ENCODE measurements around the gene USP17L15.
"Not testable (repeated sequence)": the region's sequence is repeated elsewhere in the genome, so short reads cannot be mapped to it uniquely, and the experiment has no call there.

USP17L15 gene

DNA sequence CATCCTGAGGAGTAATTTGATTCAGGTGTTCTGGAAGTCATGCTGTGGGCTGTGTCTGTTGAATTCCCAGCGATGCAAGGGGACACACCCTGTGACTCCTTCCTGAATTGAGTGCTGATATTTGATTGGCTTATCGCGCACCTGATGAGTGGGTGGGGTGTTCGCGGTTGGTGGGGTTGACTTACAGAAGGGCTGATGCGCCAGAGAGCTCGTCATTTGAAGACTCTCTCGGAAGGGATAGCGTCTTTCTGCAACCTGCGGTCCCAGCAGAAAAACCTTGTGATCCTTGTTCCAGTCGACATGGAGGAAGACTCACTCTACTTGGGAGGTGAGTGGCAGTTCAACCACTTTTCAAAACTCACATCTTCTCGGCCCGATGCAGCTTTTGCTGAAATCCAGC is 18.9 kb downstream of the USP17L15 start, which contains the start of gene USP17L19:
USP17L19 (plus strand) TSS at position 301 of the 400 bp plus-strand sequence; CDS start at position 301, 0 bp downstream.
- H2AFZ ChIP-seq; H3K27ac ChIP-seq; H3K27me3 ChIP-seq (ENCODE audit: control insufficient read depth, insufficient read depth, low read length); H3K9ac ChIP-seq; H3K4me3 ChIP-seq (ENCODE audit: low read depth, low read length); H3K79me2 ChIP-seq; H3K36me3 ChIP-seq (ENCODE audit: control insufficient read depth, insufficient read depth, low read length); H3K4me1 ChIP-seq; H3K4me2 ChIP-seq (ENCODE audit: low read length); H3K9me3 ChIP-seq (ENCODE audit: control insufficient read depth, low read length): not testable (repeated sequence)

DNA sequence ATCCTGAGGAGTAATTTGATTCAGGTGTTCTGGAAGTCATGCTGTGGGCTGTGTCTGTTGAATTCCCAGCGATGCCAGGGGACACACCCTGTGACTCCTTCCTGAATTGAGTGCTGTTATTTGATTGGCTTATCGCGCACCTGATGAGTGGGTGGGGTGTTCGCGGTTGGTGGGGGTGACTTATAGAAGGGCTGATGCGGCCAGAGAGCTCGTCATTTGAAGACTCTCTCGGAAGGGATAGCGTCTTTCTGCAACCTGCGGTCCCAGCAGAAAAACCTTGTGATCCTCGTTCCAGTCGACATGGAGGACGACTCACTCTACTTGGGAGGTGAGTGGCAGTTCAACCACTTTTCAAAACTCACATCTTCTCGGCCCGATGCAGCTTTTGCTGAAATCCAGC is 23.6 kb downstream of the USP17L15 start, which contains the start of gene USP17L20:
USP17L20 (plus strand) TSS at position 301 of the 400 bp plus-strand sequence; CDS start at position 301, 0 bp downstream.
- not testable (repeated sequence) for H3K4me2 ChIP-seq (ENCODE audit: low read length); H3K27me3 ChIP-seq (ENCODE audit: control insufficient read depth, insufficient read depth, low read length); H3K27ac ChIP-seq; H3K4me3 ChIP-seq (ENCODE audit: low read depth, low read length); H3K4me1 ChIP-seq; H3K9me3 ChIP-seq (ENCODE audit: control insufficient read depth, low read length); H3K36me3 ChIP-seq (ENCODE audit: control insufficient read depth, insufficient read depth, low read length); H3K79me2 ChIP-seq; H3K9ac ChIP-seq; H2AFZ ChIP-seq

DNA sequence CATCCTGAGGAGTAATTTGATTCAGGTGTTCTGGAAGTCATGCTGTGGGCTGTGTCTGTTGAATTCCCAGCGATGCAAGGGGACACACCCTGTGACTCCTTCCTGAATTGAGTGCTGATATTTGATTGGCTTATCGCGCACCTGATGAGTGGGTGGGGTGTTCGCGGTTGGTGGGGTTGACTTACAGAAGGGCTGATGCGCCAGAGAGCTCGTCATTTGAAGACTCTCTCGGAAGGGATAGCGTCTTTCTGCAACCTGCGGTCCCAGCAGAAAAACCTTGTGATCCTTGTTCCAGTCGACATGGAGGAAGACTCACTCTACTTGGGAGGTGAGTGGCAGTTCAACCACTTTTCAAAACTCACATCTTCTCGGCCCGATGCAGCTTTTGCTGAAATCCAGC is 28.4 kb downstream of the USP17L15 start, which contains the start of gene USP17L21:
USP17L21 (plus strand) TSS at position 301 of the 400 bp plus-strand sequence; CDS start at position 301, 0 bp downstream.
- H3K4me2 ChIP-seq (ENCODE audit: low read length); H3K79me2 ChIP-seq; H2AFZ ChIP-seq; H3K36me3 ChIP-seq (ENCODE audit: control insufficient read depth, insufficient read depth, low read length); H3K27me3 ChIP-seq (ENCODE audit: control insufficient read depth, insufficient read depth, low read length); H3K27ac ChIP-seq; H3K4me3 ChIP-seq (ENCODE audit: low read depth, low read length); H3K9ac ChIP-seq; H3K9me3 ChIP-seq (ENCODE audit: control insufficient read depth, low read length); H3K4me1 ChIP-seq: not testable (repeated sequence)

DNA sequence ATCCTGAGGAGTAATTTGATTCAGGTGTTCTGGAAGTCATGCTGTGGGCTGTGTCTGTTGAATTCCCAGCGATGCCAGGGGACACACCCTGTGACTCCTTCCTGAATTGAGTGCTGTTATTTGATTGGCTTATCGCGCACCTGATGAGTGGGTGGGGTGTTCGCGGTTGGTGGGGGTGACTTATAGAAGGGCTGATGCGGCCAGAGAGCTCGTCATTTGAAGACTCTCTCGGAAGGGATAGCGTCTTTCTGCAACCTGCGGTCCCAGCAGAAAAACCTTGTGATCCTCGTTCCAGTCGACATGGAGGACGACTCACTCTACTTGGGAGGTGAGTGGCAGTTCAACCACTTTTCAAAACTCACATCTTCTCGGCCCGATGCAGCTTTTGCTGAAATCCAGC is 33.1 kb downstream of the USP17L15 start, which contains the start of gene USP17L22:
USP17L22 (plus strand) TSS at position 301 of the 400 bp plus-strand sequence; CDS start at position 301, 0 bp downstream.
- not testable (repeated sequence) for H3K4me1 ChIP-seq; H3K4me2 ChIP-seq (ENCODE audit: low read length); H3K4me3 ChIP-seq (ENCODE audit: low read depth, low read length); H2AFZ ChIP-seq; H3K9ac ChIP-seq; H3K9me3 ChIP-seq (ENCODE audit: control insufficient read depth, low read length); H3K79me2 ChIP-seq; H3K36me3 ChIP-seq (ENCODE audit: control insufficient read depth, insufficient read depth, low read length); H3K27me3 ChIP-seq (ENCODE audit: control insufficient read depth, insufficient read depth, low read length); H3K27ac ChIP-seq

DNA sequence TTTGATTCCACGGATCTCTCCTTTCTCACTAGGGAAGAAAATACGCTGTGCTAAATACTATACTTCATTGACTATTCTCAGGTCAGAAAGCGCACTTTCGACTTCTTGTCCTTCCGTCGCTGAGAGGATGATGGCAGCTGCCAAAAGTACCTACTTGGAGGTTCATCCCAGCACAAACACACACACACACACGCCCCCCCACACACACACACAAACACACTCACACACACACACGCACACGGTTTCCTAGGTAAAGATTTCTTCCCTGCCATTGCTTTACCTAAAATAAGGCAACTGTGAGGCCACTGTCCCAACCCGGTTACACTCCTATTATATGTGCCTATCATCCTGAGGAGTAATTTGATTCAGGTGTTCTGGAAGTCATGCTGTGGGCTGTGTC is 37.5 kb downstream of the USP17L15 start:
- not testable (repeated sequence) for H3K4me1 ChIP-seq; H3K79me2 ChIP-seq; H3K36me3 ChIP-seq (ENCODE audit: control insufficient read depth, insufficient read depth, low read length); H2AFZ ChIP-seq; H3K27ac ChIP-seq; H3K9me3 ChIP-seq (ENCODE audit: control insufficient read depth, low read length); H3K4me3 ChIP-seq (ENCODE audit: low read depth, low read length); H3K9ac ChIP-seq; H3K4me2 ChIP-seq (ENCODE audit: low read length); H3K27me3 ChIP-seq (ENCODE audit: control insufficient read depth, insufficient read depth, low read length)
